Measurements from ENCODE around the gene GPX4.

Gene GPX4

DNA sequence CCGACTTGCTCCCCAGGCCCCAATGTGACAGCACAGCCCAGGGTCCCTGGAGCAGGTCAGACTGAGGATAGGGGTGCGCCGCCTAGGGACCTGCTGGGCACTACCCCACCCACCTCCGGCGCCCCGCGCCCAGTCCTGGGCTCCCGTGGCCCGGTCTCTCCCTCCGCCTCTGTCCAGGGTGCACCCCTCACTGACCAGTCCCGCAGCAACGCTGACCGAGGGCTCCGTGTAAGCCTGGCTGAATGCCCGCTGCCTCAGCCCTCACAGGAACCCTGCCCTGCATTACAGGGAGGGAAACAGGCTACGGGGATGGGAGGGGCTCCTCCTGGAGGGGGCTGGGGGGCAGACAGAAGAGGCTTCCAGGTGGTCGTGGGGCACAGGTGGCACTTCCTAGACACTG, 31.7 kb downstream of the GPX4 start:
- no peak for DNase-seq

DNA sequence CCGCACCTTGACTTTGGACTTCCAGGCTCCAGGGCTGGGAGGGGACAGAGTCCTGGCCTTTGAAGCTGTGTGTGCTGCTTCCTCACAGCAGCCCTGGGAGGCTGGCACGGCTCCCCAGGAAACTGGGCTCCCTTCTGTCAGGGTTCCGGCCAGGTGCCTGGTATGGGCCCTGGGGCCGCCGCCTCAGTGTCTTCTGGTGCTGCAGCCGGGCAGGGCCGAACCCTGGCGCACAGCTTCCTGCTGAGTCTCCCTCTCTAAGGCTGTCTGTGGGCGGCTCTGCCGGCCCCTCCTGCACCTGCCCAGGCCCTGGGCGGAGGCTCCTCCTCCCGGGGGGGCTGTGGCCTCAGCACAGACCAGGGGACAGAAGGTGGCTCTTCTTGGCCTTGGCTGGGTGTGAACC, 32.4 kb downstream of the GPX4 start:
- no peak for DNase-seq

DNA sequence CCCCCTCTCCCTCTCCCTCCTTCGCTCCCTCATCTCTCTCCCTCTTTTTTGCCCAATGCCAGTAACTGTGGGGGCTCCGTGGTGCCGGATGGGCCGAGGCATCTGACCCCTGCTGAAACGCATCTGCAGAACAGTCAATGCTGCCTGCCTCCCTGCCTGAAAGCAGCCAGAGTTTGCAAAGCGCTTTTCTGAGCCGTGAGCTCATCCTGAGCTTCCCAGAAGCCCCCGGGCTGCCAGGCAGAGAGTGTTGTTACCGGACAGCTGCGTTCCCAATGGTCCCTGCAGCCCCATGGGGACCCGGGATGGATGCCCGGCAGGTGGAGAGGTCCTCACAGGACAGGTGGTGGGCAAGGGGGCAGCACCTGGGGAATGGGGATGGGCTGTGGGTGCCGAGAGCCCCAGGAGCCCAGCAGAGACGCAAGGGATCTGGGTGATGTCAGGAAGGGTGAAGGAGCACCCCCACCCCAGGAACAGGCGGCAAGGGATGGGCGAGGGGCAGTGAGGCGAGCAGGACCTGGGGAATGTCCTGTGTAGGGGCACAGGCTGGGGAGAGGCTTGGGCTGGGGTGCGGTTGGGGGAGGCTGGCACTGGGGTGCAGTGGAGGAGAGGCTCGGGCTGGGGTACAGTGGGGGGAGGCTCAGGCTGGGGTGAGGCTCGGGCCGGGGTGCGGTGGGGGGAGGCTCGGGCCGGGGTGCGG, 33.0 kb downstream of the GPX4 start:
- DNase-seq: no peak

DNA sequence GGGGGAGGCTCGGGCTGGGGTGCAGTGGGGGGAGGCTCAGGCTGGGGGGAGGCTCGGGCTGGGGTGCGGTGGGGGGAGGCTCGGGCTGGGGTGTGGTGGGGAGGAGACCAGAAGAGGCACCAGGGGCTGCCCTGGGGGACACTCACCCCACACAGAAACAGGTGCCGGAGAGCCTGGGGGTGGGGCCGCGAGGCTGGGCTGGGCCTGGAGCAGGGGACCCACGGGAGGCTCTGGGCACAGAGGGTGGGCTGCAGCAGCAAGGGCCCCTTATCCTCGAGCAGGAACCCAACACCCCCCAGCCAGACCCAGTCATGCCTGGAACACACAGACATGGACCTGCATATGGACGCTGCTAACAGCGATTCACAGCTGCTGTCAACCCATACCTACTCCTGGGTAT, 34.3 kb downstream of the GPX4 start:
- no peak for DNase-seq

DNA sequence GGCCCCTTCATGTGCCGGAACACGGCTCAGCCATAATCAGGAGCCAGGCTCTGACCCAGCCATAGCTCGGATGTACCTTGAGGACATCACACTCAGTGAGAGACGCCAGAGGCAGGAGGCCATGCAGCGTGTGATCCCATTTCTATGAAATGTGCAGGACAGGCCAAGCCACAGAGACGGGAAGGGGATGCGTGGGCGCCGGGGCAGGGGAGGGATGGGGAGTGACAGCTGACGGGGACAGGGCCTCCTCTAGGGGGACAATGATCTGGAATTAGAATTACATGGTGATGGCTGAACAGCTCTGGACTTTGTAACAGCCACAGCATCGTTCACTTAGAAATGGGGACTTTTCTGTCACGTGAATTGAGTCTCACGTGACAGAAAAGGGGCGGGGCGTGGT, 35.3 kb downstream of the GPX4 start:
- DNase-seq: no peak

DNA sequence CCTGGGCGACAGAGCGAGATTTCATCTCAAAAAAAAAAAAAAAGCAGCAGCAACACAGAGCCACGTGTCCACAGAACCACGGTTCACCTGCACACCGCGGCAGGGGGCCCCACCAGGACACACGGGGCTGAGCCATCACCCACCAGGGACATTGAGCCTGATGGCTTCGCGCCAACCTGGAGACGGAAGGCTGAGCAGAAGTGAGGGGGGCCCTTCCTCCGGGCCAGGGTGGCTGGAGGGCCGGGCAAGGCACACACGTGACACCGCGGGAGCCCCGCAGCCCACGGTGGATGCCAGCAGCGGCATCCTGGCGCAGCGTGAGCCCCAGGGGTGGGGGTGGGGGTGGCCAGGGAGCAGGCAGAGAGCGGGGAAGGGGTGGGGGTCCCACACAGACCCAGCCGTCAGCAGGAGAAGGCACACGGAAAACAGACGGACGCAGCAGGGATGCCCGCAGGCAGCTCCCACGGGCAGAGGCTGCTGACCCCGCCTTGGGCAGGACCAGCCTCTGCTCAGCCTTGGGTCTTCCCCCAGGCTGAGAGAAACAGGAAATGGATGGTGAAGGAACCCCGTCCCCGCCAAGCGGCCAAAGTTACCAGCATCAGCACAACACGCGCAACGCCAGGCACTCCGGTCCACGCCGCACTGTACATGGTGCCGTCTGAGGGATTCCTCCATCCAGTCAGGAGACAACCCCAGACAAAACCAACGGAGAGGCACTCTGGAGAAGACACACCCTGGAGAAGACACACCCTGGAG, 36.7 kb downstream of the GPX4 start:
- DNase-seq: no peak

DNA sequence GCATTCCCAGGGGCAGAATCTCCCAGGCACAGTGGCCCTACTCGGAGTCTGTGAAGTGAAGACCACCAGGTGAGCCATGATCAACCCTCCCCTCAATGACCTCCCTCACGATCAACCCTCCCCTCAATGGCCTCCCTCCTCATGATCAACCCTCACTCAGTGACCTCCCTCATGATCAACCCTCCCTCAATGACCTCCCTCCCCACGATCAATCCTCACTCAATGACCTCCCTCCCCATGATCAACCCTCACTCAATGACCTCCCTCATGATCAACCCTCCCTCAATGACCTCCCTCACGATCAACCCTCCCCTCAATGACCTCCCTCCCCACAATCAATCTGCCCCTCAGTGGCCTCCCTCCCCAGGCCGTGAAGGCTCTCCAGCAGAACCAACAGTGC, 38.1 kb downstream of the GPX4 start:
- no peak for DNase-seq

DNA sequence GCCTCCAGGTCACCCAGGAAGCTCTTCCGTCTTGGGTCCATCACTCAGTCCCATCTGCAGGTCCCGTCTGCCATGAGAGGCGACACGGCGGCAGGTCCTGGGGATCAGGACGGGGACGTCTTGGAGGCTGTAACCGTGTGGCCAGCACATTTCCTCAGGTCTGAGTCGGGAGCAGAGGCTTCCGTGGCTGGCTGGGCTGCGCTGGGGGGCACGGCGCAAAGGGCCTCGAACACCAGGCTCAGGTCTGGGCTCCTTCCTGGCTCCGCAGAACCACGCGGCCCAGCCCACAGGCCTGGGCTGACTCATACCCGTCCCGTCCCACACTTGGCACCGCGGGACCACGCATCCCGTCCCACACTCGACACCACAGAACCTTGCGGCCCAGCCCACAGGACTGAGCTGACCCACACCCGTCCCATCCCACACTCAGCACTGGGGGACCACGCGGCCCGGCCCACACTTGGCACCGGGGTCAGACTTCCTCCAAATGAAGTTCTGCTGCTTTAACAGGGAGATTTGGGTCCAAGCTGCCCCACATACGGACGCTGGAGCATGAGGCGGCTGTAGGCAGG, 40.1 kb downstream of the GPX4 start:
- DNase-seq: no peak

DNA sequence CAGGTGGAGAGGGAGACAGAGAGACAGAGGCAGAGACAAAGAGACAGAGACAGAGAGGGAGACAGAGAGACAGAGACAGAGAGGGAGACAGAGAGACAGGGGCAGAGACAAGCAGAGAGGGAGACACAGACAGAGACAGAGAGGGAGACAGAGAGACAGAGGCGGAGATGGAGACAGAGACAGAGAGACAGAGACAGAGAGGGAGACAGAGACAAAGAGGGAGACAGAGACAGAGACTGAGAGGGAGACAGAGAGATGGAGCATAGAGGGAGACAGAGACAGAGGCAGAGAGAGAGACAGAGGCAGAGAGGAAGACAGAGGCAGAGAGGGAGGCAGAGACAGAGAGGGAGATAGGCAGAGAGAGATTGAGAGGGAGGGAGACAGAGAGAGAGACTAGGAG, 40.9 kb downstream of the GPX4 start:
- no peak for DNase-seq

DNA sequence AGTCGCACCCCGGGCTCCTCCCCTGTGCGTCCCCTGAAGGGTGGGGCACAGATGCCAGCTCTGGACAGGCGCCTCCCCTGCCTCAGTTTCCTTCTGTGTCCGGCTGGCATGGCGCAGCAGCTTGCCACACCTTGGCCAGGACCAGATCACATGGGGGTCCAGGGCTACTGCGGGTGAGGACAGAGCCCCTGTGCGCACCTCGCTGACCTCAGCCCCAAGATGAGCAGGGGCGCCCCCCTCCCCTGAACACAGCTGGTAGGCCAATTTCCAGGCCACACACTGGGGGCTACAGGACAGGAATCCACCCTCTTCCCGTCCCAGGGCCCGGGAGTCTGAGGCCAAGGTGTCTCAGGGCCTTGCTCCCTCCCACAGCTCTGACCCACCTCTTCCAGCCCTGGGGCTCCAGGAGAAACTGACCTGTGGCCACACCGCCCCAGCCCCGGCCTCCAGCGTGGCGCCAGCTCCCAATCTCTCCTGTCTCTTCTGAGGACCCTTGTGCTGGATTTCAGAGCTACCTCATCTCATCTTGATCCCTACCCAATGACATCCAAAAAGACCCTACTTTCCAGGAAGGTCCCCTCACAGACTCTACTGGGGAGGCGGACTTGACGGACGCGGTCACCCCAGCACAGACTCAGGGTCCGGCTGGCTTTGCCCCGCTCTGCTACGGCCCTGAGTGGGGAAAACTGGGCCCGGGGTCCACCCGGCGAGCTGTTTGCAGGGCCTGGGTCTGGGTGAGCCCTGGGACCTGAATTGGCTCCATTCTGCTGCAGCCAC, 42.0 kb downstream of the GPX4 start:
- no peak for DNase-seq

DNA sequence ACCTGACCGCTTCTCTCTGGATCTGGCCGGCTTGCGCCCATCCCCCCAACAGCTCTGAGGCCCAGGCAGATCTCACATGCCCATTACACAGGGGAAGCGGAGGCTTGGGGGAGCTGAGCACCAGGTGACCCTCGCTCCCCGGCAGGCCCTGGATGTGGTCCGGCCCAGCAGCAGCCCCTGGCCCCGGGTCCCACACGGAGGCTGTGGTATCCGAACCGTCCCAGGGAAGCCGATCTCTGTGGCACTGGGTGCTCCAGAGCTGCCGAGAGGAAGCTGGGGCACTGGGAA, 42.6 kb downstream of the GPX4 start:
- DNase-seq: no peak

DNA sequence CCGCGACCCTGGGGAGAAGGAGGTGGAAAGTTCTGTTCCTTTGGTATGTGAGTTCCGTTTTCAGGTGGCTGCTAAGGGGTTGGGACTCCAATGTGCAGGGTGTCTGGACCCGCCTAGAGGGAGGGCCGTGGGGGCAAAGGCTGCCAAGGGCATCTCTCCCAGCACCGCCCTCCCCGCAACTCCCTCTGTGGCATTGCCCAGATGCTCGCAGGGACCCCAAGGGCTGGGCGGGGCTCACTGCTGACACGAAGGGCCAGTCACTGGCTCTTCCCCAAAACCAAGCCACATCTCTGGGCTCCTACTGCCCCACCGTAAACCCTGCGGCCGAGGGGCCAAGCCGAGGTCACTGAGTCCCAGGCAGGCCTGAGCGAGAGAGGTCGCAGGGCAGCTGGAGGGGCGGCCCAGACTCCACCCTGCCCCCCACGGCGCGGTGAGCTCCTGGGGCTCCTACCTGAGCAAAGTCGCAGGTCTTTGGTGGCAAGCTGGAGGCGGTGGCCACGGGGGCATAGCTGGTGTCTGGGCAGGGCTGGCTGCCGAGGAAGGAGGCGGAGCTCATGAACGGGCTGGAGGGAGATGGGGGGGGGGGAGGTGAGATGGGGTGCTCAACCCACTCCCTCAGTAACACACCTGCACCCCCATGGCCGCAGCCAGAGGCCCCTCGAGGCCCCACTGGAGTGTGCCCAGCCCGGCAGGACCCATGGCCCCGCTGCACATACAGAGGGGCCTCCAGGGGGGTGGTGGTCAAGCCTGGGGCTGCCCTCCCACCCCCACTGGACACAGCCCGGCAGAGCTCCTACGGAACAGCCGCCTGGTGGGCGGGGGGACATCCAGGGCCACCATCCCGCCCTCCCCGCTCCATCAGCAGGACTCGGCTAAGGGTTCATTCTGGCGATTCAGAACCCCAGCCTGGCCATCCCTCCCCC, 43.3 kb downstream of the GPX4 start:
- DNase-seq: no peak

DNA sequence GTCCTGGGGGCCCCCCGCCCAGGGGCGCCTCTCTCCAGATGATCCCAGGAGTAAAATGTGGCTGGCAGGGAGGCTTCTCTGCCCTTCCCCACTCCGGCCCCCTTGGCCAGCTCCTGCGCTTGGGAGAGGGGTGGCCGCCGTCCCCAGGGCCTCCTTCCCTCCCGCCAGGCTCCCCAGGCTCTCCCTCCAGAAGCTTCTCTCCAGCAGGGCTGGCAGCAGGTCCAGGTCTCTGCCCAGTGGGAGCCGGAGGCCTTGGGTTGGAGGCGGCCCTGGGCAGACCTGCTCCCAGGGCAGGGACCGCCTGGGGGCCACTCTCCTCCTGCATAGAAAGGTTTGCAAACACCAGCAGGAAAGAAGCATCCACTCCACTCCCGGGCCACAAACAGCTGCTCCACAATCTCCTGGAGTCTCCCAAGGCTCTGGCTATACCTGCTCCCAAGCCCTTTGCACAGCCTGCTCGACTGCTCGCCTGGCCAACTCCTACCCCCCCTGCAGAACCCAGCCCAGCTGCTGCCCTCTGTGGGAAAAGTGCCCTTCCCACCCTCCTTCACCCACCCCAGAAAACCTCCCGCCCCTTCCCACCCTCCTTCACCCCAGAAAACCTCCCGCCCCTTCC, 44.2 kb downstream of the GPX4 start:
- no peak for DNase-seq

DNA sequence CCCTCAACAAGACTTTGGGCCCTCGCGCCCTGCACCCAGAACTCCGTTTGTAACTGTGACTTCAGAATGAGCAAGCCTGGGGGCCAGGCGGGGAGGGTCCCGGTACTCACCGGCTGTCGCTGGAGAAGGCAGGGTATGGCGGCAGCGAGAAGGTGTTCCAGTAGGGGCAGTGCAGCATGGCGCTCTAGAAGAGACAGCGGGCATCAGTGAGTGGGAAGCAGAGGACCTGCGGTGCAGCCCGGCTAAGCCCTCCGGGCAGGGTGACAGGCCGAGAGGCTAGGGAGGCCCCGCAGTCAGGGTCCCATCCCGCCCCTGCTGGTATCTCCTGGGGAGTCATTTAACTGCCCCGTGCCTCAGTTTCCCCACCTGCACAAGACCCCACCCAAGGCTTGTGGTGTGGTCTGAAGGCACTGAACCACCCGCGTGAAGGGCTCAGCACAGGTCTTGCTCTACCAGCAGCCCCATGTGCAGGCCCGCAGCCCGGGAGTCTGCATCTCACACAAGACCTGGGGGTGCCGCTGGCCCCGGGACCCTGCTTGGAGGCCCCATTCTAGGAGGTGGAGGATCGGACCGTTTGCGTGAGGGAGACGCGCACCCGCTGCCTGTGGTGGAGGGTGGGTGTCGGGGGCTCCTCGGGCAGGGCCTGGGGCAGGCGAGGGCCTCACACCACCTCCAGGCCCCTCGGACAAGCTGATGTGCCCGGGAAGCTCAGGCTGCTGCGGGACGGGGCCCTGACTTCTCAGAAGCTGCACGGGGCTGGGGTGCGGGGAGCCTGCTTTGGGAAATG, 45.7 kb downstream of the GPX4 start:
- no peak for DNase-seq

DNA sequence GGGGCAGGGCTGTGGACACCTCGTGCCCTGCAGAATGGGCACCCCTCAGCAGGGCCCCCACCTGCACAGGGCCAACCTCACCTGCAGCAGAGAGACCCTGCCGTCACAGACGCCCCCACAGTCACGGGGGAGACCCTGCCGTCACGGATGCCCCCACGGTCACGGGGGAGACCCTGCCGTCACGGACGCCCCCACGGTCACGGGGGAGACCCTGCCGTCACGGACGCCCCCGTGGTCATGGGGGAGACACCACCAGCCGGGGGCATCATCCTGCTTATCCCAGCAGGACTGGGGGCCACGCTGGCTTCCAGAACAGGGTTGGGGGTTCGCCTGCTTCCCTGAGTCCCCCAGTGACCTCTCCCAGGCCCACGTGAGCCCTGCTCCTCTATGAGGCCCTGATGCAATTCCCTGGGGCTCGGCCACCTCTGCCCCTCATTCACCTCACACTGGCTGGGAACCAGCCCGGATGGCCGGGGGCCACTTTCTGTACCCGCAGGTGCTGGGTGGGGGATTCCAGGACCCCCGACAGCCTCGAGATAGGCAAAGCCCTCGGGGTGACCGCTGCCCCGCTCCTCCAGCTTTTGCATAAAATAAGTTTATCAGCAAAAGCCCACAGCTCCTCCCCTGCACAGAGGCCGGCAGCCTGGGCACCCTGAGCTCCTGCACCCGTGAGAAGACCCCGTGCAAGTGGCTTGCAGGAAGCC, 46.7 kb downstream of the GPX4 start:
- DNase-seq: no peak

DNA sequence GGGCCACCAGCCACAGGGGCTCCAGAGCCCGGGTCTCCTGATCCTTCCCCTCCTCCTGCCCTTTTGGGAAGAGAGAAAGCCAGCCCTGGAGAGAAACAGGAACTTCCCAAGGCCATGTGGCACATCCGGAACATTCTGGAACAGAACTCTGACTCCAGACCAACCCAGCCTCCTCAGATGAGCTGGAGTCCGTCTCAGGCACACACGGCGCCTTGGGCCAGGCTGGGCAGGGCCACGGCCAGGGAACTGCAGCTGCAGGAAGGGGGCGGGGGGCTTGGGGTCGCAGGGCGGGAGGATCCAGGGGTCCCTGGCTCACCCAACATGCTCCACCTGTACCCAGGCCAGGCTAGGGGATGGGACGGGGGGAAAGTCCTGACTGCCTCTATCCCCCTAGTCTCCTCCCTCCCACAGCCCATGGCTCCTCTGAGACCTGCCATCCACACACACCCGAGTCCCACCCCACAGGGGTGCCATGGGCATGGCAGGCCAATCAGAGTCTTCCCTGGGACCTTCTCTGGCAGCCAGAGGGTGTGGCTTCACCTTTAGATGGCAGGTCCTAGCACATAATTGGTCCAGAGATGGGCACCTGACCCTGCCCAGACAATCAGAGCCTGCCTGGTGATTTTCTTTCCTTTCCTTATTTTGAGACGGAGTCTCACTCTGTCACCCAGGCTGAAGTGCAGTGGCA, 47.4 kb downstream of the GPX4 start:
- DNase-seq: no peak

DNA sequence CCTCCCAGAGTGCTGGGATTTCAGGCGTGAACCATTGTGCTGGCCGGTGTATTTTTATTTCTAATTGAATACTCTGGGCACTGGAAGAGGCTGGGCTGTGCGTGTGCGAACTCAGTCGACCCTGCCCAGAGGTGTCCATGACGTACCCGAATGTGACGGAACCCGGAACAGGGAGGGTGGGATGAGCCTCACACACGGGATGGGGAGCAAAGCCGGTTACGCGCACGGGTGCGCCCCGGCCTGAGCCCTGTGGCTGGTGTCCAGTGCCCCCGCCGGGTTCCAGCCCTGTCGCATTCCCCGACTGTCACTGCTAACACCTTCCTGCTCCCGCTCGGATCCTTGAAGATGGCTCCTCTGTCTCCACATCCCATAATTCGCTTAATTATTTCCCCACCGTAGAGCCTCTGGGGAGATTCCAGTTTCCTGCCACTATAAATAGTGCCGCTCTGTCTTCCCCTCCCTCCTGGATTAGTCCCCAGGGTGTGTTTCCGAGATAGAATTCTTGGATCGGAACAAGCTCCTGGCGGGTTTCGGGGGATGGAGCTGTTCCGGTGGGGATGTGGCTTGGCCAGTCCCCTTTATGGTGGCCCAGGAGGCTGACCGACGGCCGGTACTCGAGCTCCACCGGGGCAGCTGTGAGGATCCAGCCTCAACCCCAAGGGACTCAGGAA, 48.3 kb downstream of the GPX4 start:
- DNase-seq: no peak

DNA sequence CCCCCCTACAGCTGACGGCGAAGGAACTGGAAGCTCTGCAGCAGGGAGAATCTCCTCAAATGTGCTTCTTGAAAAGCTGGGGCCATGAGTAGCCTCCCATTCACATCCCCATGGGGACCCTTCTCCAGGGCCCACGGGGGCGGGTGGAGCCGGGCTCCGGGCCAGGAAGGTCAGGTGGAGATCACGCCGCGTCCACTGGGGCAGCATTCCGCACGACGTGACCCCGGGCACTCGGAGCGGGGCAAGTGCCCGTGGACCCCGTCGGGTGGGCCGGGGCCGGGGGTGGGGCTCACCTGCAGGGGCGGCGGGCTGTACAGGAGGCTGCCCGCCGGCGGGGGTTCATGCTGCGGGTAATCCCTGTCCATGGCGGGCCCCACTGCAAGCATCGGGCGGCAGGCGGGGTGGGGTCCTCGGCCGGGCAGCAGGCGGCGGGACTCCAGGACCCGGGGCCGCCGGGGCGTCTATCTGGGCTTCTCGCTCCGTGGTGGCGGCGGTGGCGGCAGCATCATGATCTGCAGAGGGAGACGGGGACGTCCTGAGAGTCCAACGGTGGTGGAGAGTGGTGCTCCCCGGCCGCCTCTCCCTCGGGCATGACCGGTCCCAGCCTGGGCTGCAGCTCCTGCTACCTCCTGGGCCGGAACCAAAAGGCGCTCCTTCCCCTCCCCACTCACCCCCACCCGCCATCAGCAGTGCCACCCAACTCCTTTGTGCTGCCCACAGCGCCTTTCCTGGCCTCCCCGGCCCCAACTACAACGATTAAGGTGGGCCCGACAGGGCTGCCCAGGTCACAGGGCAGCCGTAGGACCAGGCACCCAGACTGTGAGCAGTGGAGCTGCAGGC, 50.3 kb downstream of the GPX4 start:
- no peak for DNase-seq
